ENCODE data around the gene PHYKPL. TPM values are rescaled to one million over a fixed set of nuclear protein-coding genes. Genes with fewer than 3 reads are reported as not detected.

PHYKPL gene
- total and polyA plus RNA-seq, 2 of the 4 experiments (the other 2 are of a cell fraction), result 10.0 to 24.5 TPM

DNA sequence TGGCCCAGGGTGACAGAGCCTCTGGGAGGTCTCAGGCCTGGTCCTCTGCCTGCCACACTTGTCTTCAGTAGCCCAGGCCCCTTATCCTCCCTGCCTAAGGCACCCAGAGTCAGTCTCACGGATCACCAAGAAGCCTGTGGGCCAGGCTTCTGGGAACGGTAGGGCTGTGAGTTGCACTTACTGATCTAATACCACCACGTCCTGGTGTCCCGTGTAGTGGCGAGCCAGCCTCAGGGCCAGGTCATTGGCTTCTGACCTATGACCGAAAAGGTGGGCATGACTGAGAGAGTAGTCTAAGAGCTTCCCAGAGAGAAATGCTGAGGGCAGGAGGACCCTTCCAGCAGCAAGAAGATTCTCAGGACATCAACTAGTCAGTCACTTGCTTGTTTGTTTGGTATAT lies 7.4 kb downstream of the PHYKPL start:
- Histone ChIP-seq H3K9me3 (ENCODE audit: control insufficient read depth, insufficient read depth, low read length) (0 out of 2 replicates have a peak, but pooled peaks cover 2% of the 10 kb centered on the region), H2BK5ac (ENCODE audit: low read depth, low read length, poor library complexity, severe bottlenecking) (no peak overlapping the region), H3K79me1 (ENCODE audit: low read depth in 1 of 2, low read length in 2 of 2) (peaks cover 7 to 68% of the 10 kb centered on the region in 2 experiments), H3K14ac (replicated peaks; ENCODE audit: low read depth, low read length) (no peak overlapping the region), H3K23ac (ENCODE audit: low read depth, low read length) (no peak overlapping the region), H4K5ac (ENCODE audit: low read depth, low read length) (no peak overlapping the region), H3K4me3 (ENCODE audit: insufficient read depth, low read depth, low read length) (no peak overlapping the region), H4K91ac (ENCODE audit: insufficient read depth, low read depth, low read length) (no peak overlapping the region), H4K20me1 (ENCODE audit: insufficient read depth, low read length) (peaks cover 5% of the 10 kb centered on the region; the same call in 1 of the 2 replicates), H3K9me1 (ENCODE audit: insufficient read depth, low read length) (peaks cover 18% of the 10 kb centered on the region), H2AK5ac (ENCODE audit: low read depth, low read length) (no peak overlapping the region), H3K4ac (ENCODE audit: low read depth, low read length) (no peak overlapping the region), H2AFZ (replicated peaks; ENCODE audit: low read length, poor library complexity) (no peak overlapping the region), H3K9ac (ENCODE audit: low read depth, low read length) (no peak overlapping the region), H4K8ac (ENCODE audit: low read depth in 2 of 2, low read length in 2 of 2) (no peak overlapping the region), H3K18ac (ENCODE audit: low read depth, low read length) (no peak overlapping the region), H3K36me3 (ENCODE audit: control insufficient read depth, insufficient read depth, low read length) (peaks cover 54% of the 10 kb centered on the region), H2BK15ac (ENCODE audit: low read depth, low read length) (no peak overlapping the region), H2AK9ac (replicated peaks; ENCODE audit: low read depth, low read length, poor library complexity) (peak overlapping the region; percentile 9), H2BK120ac (ENCODE audit: low read depth, low read length) (no peak overlapping the region), H3K27me3 (ENCODE audit: control insufficient read depth, insufficient read depth, low read length) (no peaks in the 10 kb centered on the region), H3K4me2 (ENCODE audit: low read depth, low read length) (no peak overlapping the region), H3K4me1 (ENCODE audit: control insufficient read depth, insufficient read depth, low read length) (no peaks in the 10 kb centered on the region), H3K27ac (ENCODE audit: insufficient read depth, low read length) (no peak overlapping the region), H2BK20ac (ENCODE audit: low read depth, low read length) (no peak overlapping the region), H3K56ac (ENCODE audit: extremely low read depth, insufficient read depth, low read length) (no peak overlapping the region)
- ChIA-PET POLR2A (ENCODE audit: unreplicated experiment) (no interaction called here), CTCF (no interaction called here)
- in situ Hi-C loops (cut with MboI; ENCODE audit: low sequenced_read_pairs), result no loop called here
- TF ChIP-seq BHLHE40 (IDR thresholded peaks at IDR 0.05; ENCODE audit: low read depth, low read length), result no peak
- no peak for TF ChIP-seq MAFK (IDR thresholded peaks at IDR 0.05; ENCODE audit: low read depth, low read length)
- TF ChIP-seq RFX5 (IDR thresholded peaks at IDR 0.05; ENCODE audit: low read depth, low read length), result no peak
- TF ChIP-seq CHD1 (IDR thresholded peaks at IDR 0.05; ENCODE audit: low read depth, low read length), result no peak
- TF ChIP-seq POLR2A (IDR thresholded peaks at IDR 0.05; ENCODE audit: low read depth, low read length), result no peak
- TF ChIP-seq RCOR1 (IDR thresholded peaks at IDR 0.05; ENCODE audit: insufficient replicate concordance, low read length), result no peak
- TF ChIP-seq SMC3 (IDR thresholded peaks at IDR 0.05; ENCODE audit: low read depth, low read length), result no peak
- no peak for TF ChIP-seq NFE2L2 (IDR thresholded peaks at IDR 0.05; ENCODE audit: low read depth, low read length)
- TF ChIP-seq MAZ (IDR thresholded peaks at IDR 0.05; ENCODE audit: borderline replicate concordance, low read depth, low read length), result no peak
- TF ChIP-seq FOS (IDR thresholded peaks at IDR 0.05; ENCODE audit: low read depth, low read length), result no peak
- TF ChIP-seq, protein P1, sequence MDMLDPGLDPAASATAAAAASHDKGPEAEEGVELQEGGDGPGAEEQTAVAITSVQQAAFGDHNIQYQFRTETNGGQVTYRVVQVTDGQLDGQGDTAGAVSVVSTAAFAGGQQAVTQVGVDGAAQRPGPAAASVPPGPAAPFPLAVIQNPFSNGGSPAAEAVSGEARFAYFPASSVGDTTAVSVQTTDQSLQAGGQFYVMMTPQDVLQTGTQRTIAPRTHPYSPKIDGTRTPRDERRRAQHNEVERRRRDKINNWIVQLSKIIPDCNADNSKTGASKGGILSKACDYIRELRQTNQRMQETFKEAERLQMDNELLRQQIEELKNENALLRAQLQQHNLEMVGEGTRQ (IDR thresholded peaks at IDR 0.05; ENCODE audit: low read depth, low read length), result no peak
- TF ChIP-seq CEBPB (IDR thresholded peaks at IDR 0.05; ENCODE audit: low read depth, low read length), result no peak
- TF ChIP-seq ELK1 (IDR thresholded peaks at IDR 0.05; ENCODE audit: borderline replicate concordance, low read depth, low read length), result no peak
- no peak for TF ChIP-seq CTCF (conservative IDR thresholded peaks at IDR 0.05; ENCODE audit: low read depth, low read length)
- WGBS, 2 experiments (ENCODE audit: extremely low coverage in 2 of 2, insufficient read length in 1 of 2), result 100% methylated on average over 1 of the region's 6 CpGs; no CpG with 5 or more reads in 1 of the 2 experiments
- no TSS peak for BruUV-seq (replicated peaks)
- dilution Hi-C loops (cut with HindIII; ENCODE audit: low sequenced_read_pairs, unreplicated experiment), result no loop called here
- ATAC-seq (ENCODE audit: low read depth) (no peak), DNase-seq (no peak)
- intact Hi-C loops (cut with micrococcal nuclease), result no loop called here

Measured in IMR-90 (cell line).